Measurements from ENCODE around the gene MAPK1.

GRCh38 chr22:21807544-21808529 is 59.6 kb downstream of the MAPK1 start:
- TF ChIP-seq, protein P1, sequence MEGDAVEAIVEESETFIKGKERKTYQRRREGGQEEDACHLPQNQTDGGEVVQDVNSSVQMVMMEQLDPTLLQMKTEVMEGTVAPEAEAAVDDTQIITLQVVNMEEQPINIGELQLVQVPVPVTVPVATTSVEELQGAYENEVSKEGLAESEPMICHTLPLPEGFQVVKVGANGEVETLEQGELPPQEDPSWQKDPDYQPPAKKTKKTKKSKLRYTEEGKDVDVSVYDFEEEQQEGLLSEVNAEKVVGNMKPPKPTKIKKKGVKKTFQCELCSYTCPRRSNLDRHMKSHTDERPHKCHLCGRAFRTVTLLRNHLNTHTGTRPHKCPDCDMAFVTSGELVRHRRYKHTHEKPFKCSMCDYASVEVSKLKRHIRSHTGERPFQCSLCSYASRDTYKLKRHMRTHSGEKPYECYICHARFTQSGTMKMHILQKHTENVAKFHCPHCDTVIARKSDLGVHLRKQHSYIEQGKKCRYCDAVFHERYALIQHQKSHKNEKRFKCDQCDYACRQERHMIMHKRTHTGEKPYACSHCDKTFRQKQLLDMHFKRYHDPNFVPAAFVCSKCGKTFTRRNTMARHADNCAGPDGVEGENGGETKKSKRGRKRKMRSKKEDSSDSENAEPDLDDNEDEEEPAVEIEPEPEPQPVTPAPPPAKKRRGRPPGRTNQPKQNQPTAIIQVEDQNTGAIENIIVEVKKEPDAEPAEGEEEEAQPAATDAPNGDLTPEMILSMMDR (IDR thresholded peaks at IDR 0.05): no peak
- no peak for TF ChIP-seq POLR2A (IDR thresholded peaks at IDR 0.05)

Measured in esophagus squamous epithelium (tissue), 4 donors.